ENCODE measurements around the gene RNF144B. TPM values are rescaled to one million over a fixed set of nuclear protein-coding genes. Genes with fewer than 3 reads are reported as not detected.
"Not testable (repeated sequence)": the region's sequence is repeated elsewhere in the genome, so short reads cannot be mapped to it uniquely, and the experiment has no call there.

Gene RNF144B
- total RNA-seq, 1 experiment from 2014 or later: 2.3 TPM

- Histone ChIP-seq H2BK20ac (ENCODE audit: low read depth, low read length, poor library complexity, severe bottlenecking) (no peak overlapping the region), H4K20me1 (ENCODE audit: control insufficient read depth, insufficient read depth, insufficient read length) (no peaks in the 10 kb centered on the region), H2BK12ac (ENCODE audit: insufficient read length, low read depth, low read length) (no peak overlapping the region), H3K27ac (ENCODE audit: insufficient read length, low read depth, low read length) (no peak overlapping the region), H3K79me1 (ENCODE audit: insufficient read depth, low read depth, low read length, poor library complexity, severe bottlenecking) (no peaks in the 10 kb centered on the region), H3K56ac (ENCODE audit: insufficient read length, low read depth, low read length) (no peak overlapping the region), H3K9me3 (ENCODE audit: control insufficient read depth, low read depth, low read length) (no peaks in the 10 kb centered on the region), H2AK5ac (ENCODE audit: insufficient read length, low read length) (no peak overlapping the region), H3K4me1 (ENCODE audit: insufficient read depth, low read length) (peaks cover 4% of the 10 kb centered on the region; the same call in 1 of the 2 replicates), H2BK15ac (ENCODE audit: low read depth, low read length) (no peak overlapping the region), H4K5ac (ENCODE audit: insufficient read length, low read depth, low read length) (no peak overlapping the region), H3K14ac (ENCODE audit: insufficient read depth, low read length) (no peak overlapping the region), H3T11ph (ENCODE audit: low read length) (no peak overlapping the region), H3K23me2 (ENCODE audit: insufficient read length, low read depth, low read length, poor library complexity, severe bottlenecking) (no peaks in the 10 kb centered on the region), H3K27me3 (ENCODE audit: insufficient read depth, low read length) (no peaks in the 10 kb centered on the region), H2BK5ac (ENCODE audit: insufficient read length, low read length) (no peak overlapping the region), H3K18ac (ENCODE audit: insufficient read length, low read depth, low read length) (no peak overlapping the region), H3K79me2 (ENCODE audit: insufficient read depth, low read length) (no peaks in the 10 kb centered on the region), H2AFZ (ENCODE audit: low read length) (no peak overlapping the region), H3K9ac (ENCODE audit: extremely low read depth, insufficient read length, low read length) (no peak overlapping the region), H3K23ac (ENCODE audit: insufficient read length, low read depth, low read length) (no peak overlapping the region), H3K4me2 (ENCODE audit: insufficient read depth, insufficient read length, low read length) (no peak overlapping the region), H4K91ac (ENCODE audit: insufficient read length, low read depth, low read length) (no peak overlapping the region), H4K8ac (replicated peaks; ENCODE audit: insufficient read length, low read depth, low read length) (no peak overlapping the region), H2BK120ac (ENCODE audit: low read depth, low read length, poor library complexity, severe bottlenecking) (no peak overlapping the region), H3K4ac (ENCODE audit: low read depth, low read length) (no peak overlapping the region)
- TF ChIP-seq CTCF (conservative IDR thresholded peaks at IDR 0.05): no peak
- H3K9me3 Mint-ChIP-seq: no peaks in the 10 kb centered on the region
- H3K27me3 Mint-ChIP-seq (ENCODE audit: low read depth): no peaks in the 10 kb centered on the region
- DNase-seq: no peak
- H3K27ac Mint-ChIP-seq: no peak overlapping the region
- H3K4me3 Mint-ChIP-seq: no peak overlapping the region
- no peaks in the 10 kb centered on the region; a peak in 1 of 7 replicates for H3K36me3 Mint-ChIP-seq (ENCODE audit: insufficient read depth in 1 of 3, low read depth in 3 of 3)
- H3K4me1 Mint-ChIP-seq: peaks cover 30 to 31% of the 10 kb centered on the region in 2 experiments
- WGBS (ENCODE audit: extremely low coverage, insufficient read length, low lambda C conversion rate): no CpG with 5 or more reads among the region's 6 CpGs
Observed at GRCh38 chr6:18397701-18398100, 10.6 kb downstream of the RNF144B start.

DNA sequence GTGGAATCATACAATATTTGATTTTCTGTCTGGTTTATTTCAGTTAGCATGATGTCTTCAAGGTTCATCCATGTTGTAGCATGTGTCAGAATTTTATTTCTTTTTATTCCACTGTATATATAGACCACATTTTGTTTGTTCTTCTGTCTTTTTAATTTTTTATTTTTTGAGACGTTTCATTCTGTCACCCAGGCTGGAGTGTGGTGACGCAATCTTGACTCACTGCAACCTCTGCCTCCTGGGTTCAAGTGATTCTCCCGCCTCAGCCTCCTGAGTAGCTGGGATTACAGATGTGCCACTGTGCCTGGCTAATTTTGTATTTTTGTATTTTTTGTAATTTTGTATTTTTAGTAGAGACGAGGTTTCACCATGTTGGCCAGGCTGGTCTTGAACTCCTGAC, 11.1 kb downstream of the RNF144B start:
- not testable (repeated sequence) for H3K9me3 Mint-ChIP-seq; H3K79me2 ChIP-seq (ENCODE audit: insufficient read depth, low read length); H2BK120ac ChIP-seq (ENCODE audit: low read depth, low read length, poor library complexity, severe bottlenecking); H3K9ac ChIP-seq (ENCODE audit: extremely low read depth, insufficient read length, low read length); H2BK12ac ChIP-seq (ENCODE audit: insufficient read length, low read depth, low read length); H3K4me1 ChIP-seq (ENCODE audit: insufficient read depth, low read length); H2AK5ac ChIP-seq (ENCODE audit: insufficient read length, low read length); H3K27ac Mint-ChIP-seq; H3K23ac ChIP-seq (ENCODE audit: insufficient read length, low read depth, low read length); H4K20me1 ChIP-seq (ENCODE audit: control insufficient read depth, insufficient read depth, insufficient read length); H4K8ac ChIP-seq (replicated peaks; ENCODE audit: insufficient read length, low read depth, low read length); H4K5ac ChIP-seq (ENCODE audit: insufficient read length, low read depth, low read length); H3K27me3 ChIP-seq (ENCODE audit: insufficient read depth, low read length); H3K56ac ChIP-seq (ENCODE audit: insufficient read length, low read depth, low read length); H2AFZ ChIP-seq (ENCODE audit: low read length); H3K27me3 Mint-ChIP-seq (ENCODE audit: low read depth); DNase-seq; H4K91ac ChIP-seq (ENCODE audit: insufficient read length, low read depth, low read length); H3K14ac ChIP-seq (ENCODE audit: insufficient read depth, low read length); H2BK15ac ChIP-seq (ENCODE audit: low read depth, low read length); H3K4ac ChIP-seq (ENCODE audit: low read depth, low read length); H3T11ph ChIP-seq (ENCODE audit: low read length); H3K23me2 ChIP-seq (ENCODE audit: insufficient read length, low read depth, low read length, poor library complexity, severe bottlenecking); H3K9me3 ChIP-seq (ENCODE audit: control insufficient read depth, low read depth, low read length); H2BK20ac ChIP-seq (ENCODE audit: low read depth, low read length, poor library complexity, severe bottlenecking); H2BK5ac ChIP-seq (ENCODE audit: insufficient read length, low read length); H3K18ac ChIP-seq (ENCODE audit: insufficient read length, low read depth, low read length); H3K36me3 Mint-ChIP-seq (ENCODE audit: insufficient read depth in 1 of 3, low read depth in 3 of 3); H3K79me1 ChIP-seq (ENCODE audit: insufficient read depth, low read depth, low read length, poor library complexity, severe bottlenecking); H3K27ac ChIP-seq (ENCODE audit: insufficient read length, low read depth, low read length); H3K4me3 Mint-ChIP-seq; H3K4me2 ChIP-seq (ENCODE audit: insufficient read depth, insufficient read length, low read length)
- no CpG with 5 or more reads among the region's 4 CpGs for WGBS (ENCODE audit: extremely low coverage, insufficient read length, low lambda C conversion rate)
- H3K4me1 Mint-ChIP-seq: peaks cover 29 to 30% of the 10 kb centered on the region in 2 experiments

Data from H9 (cell line).